NCI-H1930 (cell line): ENCODE data around the gene RALY.
"Not testable (repeated sequence)": the region's sequence is repeated elsewhere in the genome, so short reads cannot be mapped to it uniquely, and the experiment has no call there.

Source experiments
- DNase-seq, 2 experiments: peaks; one replicate each; lab custom pipeline; 2025; lab: John Stamatoyannopoulos, UW

Gene RALY

DNA sequence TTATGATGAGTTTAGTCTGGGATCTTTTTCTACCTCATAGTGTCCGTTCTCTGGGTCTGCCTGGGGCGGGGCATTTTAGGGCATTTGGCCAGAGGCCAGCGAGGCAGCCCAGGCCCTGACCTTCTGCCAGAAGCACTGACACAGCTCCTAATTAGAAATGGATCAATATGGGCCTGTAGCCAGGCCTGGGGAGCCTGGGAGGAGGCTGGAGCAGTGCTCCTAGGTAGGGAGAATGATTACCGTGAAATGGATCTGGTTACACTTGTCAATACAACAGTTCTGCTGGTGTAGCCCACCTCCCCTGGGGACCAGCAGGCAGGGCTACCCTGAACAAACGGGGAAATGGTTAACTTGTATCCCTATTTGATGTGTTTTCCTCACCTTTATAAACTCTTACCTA, 23.0 kb downstream of the RALY start:
- DNase-seq = no peak

- no peak for DNase-seq
These were observed 23.9 kb downstream of the RALY start for GRCh38 chr20:34017610-34018009.

GRCh38 chr20:34018166-34018565, 24.5 kb downstream of the RALY start:
- DNase-seq = no peak

DNA sequence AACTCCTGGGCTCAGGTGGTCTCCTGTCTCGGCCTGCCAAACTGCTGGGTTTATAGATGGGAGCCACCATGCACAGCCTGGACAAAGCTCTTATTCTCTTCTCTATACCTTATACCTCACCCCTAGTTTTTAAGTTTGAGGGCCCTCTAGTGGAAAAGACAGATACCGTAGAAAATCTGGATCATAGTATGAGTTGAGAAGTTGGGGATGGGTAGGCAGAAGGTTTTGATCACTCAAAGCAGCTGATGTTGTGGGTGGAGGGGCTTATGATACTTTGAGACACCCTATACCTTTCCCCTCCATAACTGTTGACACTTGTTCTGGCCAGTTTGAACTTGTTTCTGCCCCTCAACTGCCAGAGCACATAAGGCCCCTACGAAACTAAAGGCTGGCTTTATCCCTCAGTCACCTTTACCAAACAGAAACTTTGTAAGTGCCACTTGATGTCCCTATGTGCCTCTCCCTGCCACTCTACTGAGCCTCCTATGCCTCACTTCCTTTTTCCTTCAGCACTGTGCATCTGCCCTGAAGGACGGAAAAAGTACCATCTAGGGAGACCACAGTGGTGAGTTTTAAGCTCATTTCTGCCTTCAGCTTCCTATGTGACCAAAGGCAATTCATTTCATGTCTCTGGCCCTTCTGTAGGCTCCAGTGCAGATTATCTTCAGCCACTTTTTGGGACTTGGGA, 28.6 kb downstream of the RALY start:
- DNase-seq = peak in 1 of 2 experiments; percentile 19

DNA sequence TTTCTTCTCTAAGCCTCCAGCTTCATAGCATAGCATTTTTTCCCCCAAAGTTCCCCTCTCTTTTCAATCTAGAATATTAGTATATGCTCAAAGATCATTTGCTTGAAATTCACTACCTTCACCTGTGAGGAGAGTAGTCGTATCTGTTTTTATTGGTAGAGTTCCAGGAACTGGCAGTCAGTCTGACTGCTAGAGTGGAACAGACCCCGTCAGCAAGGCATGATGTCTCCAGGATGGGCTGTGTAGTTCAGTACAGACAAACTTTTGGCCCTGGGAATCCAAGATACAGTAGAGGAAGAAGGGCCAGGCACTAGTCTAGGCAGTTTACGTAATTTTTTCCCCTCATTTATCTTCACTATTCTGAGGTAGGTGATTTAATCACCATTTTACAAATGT, 29.1 kb downstream of the RALY start:
- no peak for DNase-seq

GRCh38 chr20:34023937-34024722, 30.4 kb downstream of the RALY start:
- DNase-seq = no peak

DNA sequence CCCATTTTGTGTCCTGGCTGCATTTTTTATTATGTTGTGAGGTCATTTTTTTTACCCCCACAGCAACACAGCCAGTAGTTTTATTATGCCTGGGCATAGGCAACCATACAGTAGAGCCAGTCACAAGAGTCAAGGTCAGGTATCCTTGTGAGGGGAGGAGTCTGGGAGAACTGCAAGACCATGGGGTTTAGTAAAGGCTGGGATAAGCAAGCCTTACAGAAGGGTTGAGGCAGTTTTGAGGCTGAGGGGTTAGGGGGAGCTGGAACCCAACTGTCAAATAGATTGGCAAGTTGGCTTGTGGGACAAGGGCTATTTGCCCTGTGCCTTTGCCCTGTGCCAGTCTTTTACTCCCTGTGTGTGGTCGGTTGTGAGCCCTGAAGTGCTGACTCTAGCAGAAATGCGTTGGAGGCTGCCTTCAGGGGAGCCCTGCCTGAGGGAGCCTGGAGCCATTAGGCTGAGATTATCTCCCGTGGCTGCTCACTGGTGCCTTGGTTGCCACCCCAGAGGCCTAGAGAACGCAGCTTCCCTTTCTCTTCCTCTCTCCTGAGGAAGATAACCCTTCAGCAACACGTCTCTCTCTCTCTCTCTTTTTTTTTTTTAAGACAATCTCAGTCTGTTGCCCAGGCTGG, 31.1 kb downstream of the RALY start:
- no peak for DNase-seq

- not testable (repeated sequence) for DNase-seq
These were observed 34.3 kb downstream of the RALY start for GRCh38 chr20:34028013-34028412.

DNA sequence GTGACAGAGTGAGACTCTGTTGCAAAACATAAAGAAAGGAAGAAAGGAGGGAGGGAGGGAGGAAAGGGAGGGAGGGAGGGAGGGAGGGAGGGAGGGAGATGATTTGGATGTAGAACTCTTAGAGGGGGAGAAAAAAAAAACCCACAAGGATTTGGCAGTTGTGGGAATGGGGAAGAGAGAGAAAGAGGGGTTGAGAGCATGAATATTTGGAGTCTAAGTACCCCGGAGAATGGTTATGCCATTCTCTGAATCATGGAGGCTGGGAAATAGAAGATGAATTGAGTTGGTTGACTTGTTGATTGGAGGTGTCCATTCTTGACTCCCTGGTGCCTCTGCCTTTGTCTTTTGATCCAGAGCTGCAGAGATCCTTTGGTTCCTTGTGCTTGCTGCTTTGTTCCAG, 35.7 kb downstream of the RALY start:
- DNase-seq = no peak

GRCh38 chr20:34030456-34030855, 36.7 kb downstream of the RALY start:
- no peak for DNase-seq

DNA sequence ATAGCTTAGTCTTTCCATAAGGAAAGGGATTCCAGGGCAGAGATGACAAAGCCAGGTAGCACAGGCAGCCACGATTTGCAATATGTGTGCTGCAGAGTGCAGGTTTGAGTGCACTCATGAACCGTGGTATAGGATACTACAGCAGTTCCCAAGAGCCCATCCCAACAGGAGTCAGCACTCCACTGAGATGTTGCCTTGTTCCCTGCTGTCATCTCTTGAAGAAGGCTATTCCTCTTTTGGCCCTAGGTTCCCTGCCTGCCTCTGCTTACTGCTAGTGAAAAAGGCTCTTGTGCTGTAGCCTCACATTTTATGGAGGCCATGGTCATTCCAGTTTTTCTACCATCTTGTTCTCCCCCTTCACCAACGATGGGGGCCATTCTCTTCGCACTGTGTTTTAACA, 40.2 kb downstream of the RALY start:
- DNase-seq = no peak

- no peak for DNase-seq
These were observed 43.4 kb downstream of the RALY start for GRCh38 chr20:34037121-34037520.

DNA sequence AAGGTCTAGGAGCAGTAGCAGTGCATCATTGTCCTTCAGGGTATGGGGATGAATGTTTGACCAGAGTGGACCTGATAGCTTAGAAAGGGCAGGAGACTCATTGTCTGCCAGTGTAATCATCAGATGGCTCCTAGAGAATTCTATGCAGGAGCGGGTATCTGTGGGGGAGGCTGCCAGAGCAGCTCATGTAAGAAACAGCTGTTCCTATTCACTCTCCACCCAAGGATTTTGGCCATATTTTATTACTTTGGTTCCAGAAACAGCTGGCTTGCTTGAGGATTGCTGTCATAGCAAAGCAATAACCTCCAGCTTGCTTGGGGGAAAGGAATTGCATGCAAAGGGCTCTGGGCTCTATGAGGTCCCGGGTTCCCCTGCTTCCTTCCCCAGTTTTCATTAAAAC, 44.1 kb downstream of the RALY start:
- no peak for DNase-seq

- DNase-seq = no peak
These were observed 46.7 kb downstream of the RALY start for GRCh38 chr20:34040300-34040995.

DNA sequence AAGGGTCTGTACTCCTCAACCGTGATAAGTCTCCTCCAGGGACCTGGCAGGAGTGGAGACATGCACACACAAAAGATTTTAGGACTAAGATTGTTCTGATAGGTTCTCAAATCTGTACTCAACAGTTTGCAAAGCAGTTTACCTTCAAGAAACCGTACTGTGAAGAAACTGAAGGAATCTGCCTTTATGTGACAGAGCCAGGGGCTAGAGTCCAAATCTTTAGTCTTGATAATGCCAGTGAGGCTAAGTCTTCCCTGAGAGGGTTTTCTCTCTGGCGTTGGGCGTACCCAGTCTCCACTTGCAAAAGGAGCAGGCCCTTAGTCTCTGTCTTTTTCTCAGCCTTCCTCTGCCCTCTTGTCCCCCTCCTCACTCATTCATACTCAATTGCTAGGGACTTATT, 47.5 kb downstream of the RALY start:
- no peak for DNase-seq

- DNase-seq = no peak
These were observed 48.6 kb downstream of the RALY start for GRCh38 chr20:34042262-34042661.

DNA sequence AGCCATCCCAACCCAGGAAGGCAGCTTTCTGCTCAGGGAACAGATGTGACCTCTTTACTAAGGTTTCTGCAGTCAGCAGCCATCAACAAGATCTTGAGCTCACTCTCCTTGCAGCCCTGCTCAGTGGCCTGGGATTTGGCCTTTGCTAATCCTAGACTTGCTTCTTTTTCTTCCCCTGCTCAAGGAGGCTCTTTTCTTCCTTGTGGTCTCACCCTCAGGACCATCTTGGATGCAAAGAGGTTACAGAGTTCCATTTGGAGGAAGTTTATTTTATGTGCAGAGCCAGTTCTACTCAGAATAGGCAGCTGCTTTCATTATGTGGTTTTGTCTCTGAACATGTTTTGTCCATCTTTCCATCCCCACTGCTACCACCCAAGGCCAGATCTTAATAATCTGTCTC, 49.3 kb downstream of the RALY start:
- no peak for DNase-seq

DNA sequence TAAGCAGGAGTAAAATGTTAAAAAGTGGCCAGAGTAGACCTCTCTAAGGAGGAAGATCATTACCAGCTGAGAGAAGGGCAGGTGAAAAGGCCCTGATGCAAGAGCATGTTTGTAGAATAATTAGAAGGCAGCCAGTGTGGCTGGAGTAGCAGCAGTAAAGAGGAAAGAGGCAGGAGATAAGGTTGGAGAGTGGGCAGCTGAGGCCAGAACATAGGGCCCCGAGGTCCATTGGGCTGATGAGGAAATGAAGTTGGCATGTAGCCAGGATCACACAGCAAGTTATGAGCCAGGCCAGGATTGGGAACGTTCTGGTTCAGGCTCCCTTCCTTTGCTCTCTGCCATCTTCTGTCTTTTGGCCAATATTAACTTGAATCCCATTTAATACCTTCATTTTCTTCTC, 51.6 kb downstream of the RALY start:
- peak in 1 of 2 experiments; percentile 15 for DNase-seq

DNA sequence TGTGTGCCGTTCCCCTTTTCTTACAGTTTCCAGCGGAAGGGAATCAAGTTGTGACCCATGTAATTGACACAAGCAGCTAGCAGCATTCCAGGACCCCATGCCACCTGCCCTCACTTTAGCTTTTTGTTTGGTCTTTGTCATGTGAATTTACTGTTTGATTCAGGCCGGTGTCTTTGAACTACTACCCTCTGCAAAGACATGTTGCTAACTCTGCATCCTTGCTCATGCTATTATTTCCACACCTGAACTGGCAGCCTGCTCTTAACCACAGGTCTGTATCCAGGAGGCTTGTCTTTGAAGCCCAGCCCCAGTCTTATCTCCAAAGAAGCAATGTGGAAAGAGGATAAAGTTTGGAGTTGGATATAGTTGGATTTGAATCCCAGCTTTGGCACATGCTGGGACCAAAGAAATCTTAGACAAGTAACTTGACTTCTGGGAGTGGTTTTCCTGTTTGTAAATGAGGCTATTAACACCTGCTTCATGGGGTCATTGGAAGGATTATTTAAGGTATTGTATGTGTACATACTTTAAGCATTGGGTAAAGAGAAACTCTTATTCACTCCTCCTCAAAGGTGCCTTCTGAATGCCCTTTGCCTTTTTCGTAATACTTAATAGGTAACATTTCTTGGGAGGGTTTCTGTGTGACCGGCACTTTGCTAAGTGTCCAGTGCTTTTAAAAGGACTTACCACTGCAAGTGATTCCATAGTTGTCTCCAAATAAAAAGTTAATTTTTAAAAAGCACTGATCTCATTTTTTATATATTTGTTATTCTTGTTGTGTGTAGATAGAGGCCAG, 52.4 kb downstream of the RALY start:
- DNase-seq = no peak

- DNase-seq = no peak
These were observed 53.4 kb downstream of the RALY start for GRCh38 chr20:34047010-34047687.

GRCh38 chr20:34047917-34048316, 54.2 kb downstream of the RALY start:
- DNase-seq = peak; percentile 66 to 77
